CD8-positive, alpha-beta memory T cell (primary cell): ENCODE results near the gene NFKBIL1. TPM values are rescaled to one million over a fixed set of nuclear protein-coding genes. Genes with fewer than 3 reads are reported as not detected.
"Not testable (repeated sequence)": the region's sequence is repeated elsewhere in the genome, so short reads cannot be mapped to it uniquely, and the experiment has no call there.

Experiments used
- CTCF ChIA-PET: fragments of 350-600 bp; sonication (Branson Sonifier 250); formaldehyde crosslinking; loops from one replicate; lab custom pipeline; 2021; ENCODE audit warnings: antibody characterized with exemption; lab: Charles Lee
- POLR2A ChIA-PET: fragments of 350-600 bp; sonication (Branson Sonifier 250); formaldehyde crosslinking; loops from one replicate; lab custom pipeline; 2021; ENCODE audit warnings: antibody characterized with exemption; lab: Charles Lee
- DNase-seq, 5 donors: peaks; one replicate each; pipeline versions ENCODE4 v3.0.0 to v3.0.0-alpha.2; 2020 to 2022; ENCODE audit warnings: mixed read lengths in 1 of 5
- H3K27ac ChIP-seq: one replicate; pipeline ENCODE4 v1.7.0; 2013; ENCODE audit warnings: low read depth, mild to moderate bottlenecking, low read length, moderate library complexity
- H3K27me3 ChIP-seq: 2 replicates; pipeline ENCODE4 v1.7.0; 2013; ENCODE audit warnings: low read length, mild to moderate bottlenecking; ENCODE audit not compliant: insufficient read depth, poor library complexity, severe bottlenecking
- H3K36me3 ChIP-seq: 2 replicates; pipeline ENCODE4 v1.7.0; 2013; ENCODE audit warnings: mild to moderate bottlenecking, low read length, moderate library complexity; ENCODE audit not compliant: insufficient read depth
- H3K4me1 ChIP-seq: 2 replicates; pipeline ENCODE4 v1.7.0; 2013; ENCODE audit warnings: mild to moderate bottlenecking, low read length, moderate library complexity; ENCODE audit not compliant: insufficient read depth
- H3K4me3 ChIP-seq: 2 replicates; pipeline ENCODE4 v1.7.0; 2013; ENCODE audit warnings: mild to moderate bottlenecking, low read length
- H3K9me3 ChIP-seq: 2 replicates; pipeline ENCODE4 v1.7.0; 2013; ENCODE audit warnings: mild to moderate bottlenecking, low read length
- H3K27ac Mint-ChIP-seq, 8 donors: one replicate each; pipeline ENCODE4 v1.8.0; 2020 to 2021; ENCODE audit warnings: mixed read lengths in 8 of 8, mild to moderate bottlenecking in 6 of 8, inconsistent platforms in 3 of 8, moderate library complexity in 3 of 8
- H3K27me3 Mint-ChIP-seq, 2 donors: one replicate each; pipeline ENCODE4 v1.8.0; 2020 to 2021; ENCODE audit warnings: mixed read lengths in 2 of 2, mild to moderate bottlenecking in 1 of 2, moderate library complexity in 1 of 2
- H3K36me3 Mint-ChIP-seq, 3 donors: one replicate each; pipeline ENCODE4 v1.8.0; 2020 to 2021; ENCODE audit warnings: mixed read lengths in 3 of 3, inconsistent platforms in 1 of 3, mild to moderate bottlenecking in 1 of 3
- H3K4me1 Mint-ChIP-seq, 3 donors: one replicate each; pipeline ENCODE4 v1.8.0; 2020 to 2021; ENCODE audit warnings: mixed read lengths in 3 of 3, inconsistent platforms in 1 of 3, mild to moderate bottlenecking in 1 of 3
- H3K4me3 Mint-ChIP-seq, 7 donors: one replicate each; pipeline ENCODE4 v1.8.0; 2020 to 2021; ENCODE audit warnings: mixed read lengths in 7 of 7, mild to moderate bottlenecking in 6 of 7, moderate library complexity in 4 of 7, inconsistent platforms in 2 of 7
- H3K9me3 Mint-ChIP-seq, 5 donors: one replicate each; pipeline ENCODE4 v1.8.0; 2020 to 2022; ENCODE audit warnings: mixed read lengths in 5 of 5, mild to moderate bottlenecking in 3 of 5, moderate library complexity in 2 of 5, inconsistent platforms in 1 of 5
- polyA plus RNA-seq: library from polyadenylated mRNA; unstranded; fragments of 300-500 nt; fragmentation: Illumina TruSeq; gene quantifications from one replicate; pipeline ENCODE4 v1.2.3, GENCODE V29; 2021
- total RNA-seq, 2 experiments: library from RNA; stranded (reverse); gene quantifications; one replicate each; pipeline ENCODE4 v1.2.3, GENCODE V29; 2021

Gene NFKBIL1, protein sequence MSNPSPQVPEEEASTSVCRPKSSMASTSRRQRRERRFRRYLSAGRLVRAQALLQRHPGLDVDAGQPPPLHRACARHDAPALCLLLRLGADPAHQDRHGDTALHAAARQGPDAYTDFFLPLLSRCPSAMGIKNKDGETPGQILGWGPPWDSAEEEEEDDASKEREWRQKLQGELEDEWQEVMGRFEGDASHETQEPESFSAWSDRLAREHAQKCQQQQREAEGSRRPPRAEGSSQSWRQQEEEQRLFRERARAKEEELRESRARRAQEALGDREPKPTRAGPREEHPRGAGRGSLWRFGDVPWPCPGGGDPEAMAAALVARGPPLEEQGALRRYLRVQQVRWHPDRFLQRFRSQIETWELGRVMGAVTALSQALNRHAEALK
- total RNA-seq: 10 to 100 TPM; 13.5 to 13.8 TPM
- polyA plus RNA-seq: 6.9 TPM

DNA sequence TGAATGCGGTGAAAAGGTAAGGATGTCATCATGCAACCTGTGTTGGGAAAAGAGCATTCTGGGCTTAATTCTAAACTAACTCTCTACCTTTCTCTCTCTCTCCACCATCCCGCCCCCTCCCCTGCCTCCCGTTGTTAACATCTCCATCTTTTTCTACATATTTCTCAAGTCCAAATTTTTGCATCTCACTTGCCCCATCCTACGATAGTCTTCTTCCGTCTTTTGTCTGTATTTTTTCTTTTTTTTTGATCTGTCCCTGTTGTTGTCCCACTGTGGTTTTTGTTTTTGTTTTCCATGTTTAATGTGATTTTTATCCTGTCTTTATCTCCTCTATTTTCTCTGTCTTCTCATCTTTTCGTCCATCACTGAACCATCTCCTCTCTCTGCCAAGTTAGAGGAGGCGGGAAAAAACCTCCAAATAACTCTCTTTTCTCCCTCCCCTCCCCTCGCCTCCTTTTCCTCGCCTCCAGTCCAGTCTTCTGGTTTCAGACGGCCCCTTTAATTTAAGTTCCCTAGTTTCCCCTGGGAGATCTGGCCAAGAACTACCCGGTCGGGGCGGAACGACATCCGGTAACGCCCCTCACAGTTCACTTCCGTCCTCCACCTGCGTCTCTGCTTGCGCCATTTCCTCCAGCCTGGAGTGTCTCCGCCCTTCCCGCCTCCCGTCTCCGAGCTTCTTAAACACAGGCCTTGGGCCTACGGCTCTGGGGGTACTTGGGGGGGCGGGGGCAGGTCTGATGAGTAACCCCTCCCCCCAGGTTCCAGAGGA, at the start of gene NFKBIL1:
TSS of gene NFKBIL1 (plus strand) at position 651 of the 769 bp plus-strand sequence. CDS start at position 738, 87 bp downstream.
- ChIA-PET POLR2A (interaction anchor here (0.5 to 2.2 kb wide), 6 partner anchors 25 to 183 kb away, joined by 3 to 9 read pairs (median 4); partner anchors contain the start of genes LTA, MICB and NCR3), CTCF (interaction anchor here (0.7 to 32.2 kb wide), 8 partner anchors 10 to 524 kb away, joined by 3 to 576 read pairs (median 3); partner anchors contain the start of genes BAG6, LST1, LTB and NCR3)
- Histone ChIP-seq H3K4me3 (peak within 1 kb of the TSS; percentile 67), H3K4me1 (peaks cover 30% of the 10 kb centered on the region), H3K9me3 (no peaks in the 10 kb centered on the region), H3K27me3 (no peaks in the 10 kb centered on the region), H3K27ac (peak within 1 kb of the TSS; percentile 71), H3K36me3 (no peaks in the 10 kb centered on the region)
- peak; percentile 84 to 92 (median 87) for DNase-seq
- peaks cover 0 to 7% (median 0%) of the 10 kb centered on the region in 3 donors for H3K36me3 Mint-ChIP-seq
- H3K4me3 Mint-ChIP-seq: peak within 1 kb of the TSS; percentile 74 to 93 (median 91)
- peaks cover 38 to 50% (median 49%) of the 10 kb centered on the region in 3 donors for H3K4me1 Mint-ChIP-seq
- peak within 1 kb of the TSS; percentile 83 to 99 (median 96) for H3K27ac Mint-ChIP-seq
- no peaks in the 10 kb centered on the region for H3K9me3 Mint-ChIP-seq
- H3K27me3 Mint-ChIP-seq: no peaks in the 10 kb centered on the region

- Histone ChIP-seq H3K27me3 (no peaks in the 10 kb centered on the region), H3K36me3 (no peaks in the 10 kb centered on the region), H3K4me3 (peak overlapping the region; percentile 28), H3K9me3 (no peaks in the 10 kb centered on the region), H3K4me1 (peaks cover 20% of the 10 kb centered on the region), H3K27ac (no peak overlapping the region)
- Mint-ChIP-seq H3K9me3 (peaks cover 0 to 2% (median 0%) of the 10 kb centered on the region in 5 donors), H3K27me3 (no peaks in the 10 kb centered on the region), H3K27ac (peak overlapping the region; percentile 23 to 89 (median 75)), H3K36me3 (peaks cover 0 to 10% (median 0%) of the 10 kb centered on the region in 3 donors), H3K4me1 (peaks cover 65 to 86% (median 82%) of the 10 kb centered on the region in 3 donors), H3K4me3 (peak overlapping the region; percentile 85 to 96 (median 91))
- POLR2A ChIA-PET: interaction anchor here (0.6 to 2.9 kb wide), 3 partner anchors 40 to 50 kb away, joined by 4 to 18 read pairs (median 8); partner anchors contain the start of gene DDX39B
- CTCF ChIA-PET: no interaction called here
- no peak for DNase-seq
Measured at GRCh38 chr6:31498748-31499147, 48.7 kb upstream of the NFKBIL1 start.

GRCh38 chr6:31499648-31500047, 47.8 kb upstream of the NFKBIL1 start:
- peak overlapping the region in 6 of 7 donors; percentile 71 to 94 (median 90) for H3K4me3 Mint-ChIP-seq
- peak overlapping the region in 3 of 8 donors; percentile 8 to 47 (median 46) for H3K27ac Mint-ChIP-seq
- H3K27ac ChIP-seq, DNase-seq, CTCF ChIA-PET, H3K27me3 Mint-ChIP-seq, H3K36me3 ChIP-seq, H3K4me3 ChIP-seq, H3K27me3 ChIP-seq, H3K36me3 Mint-ChIP-seq, H3K9me3 ChIP-seq, H3K9me3 Mint-ChIP-seq: not testable (repeated sequence)
- peaks cover 64 to 91% (median 86%) of the 10 kb centered on the region in 3 donors for H3K4me1 Mint-ChIP-seq
- POLR2A ChIA-PET: interaction anchor here (0.6 kb wide), 1 partner anchor 12 kb away, joined by 4 read pairs; no protein-coding TSS in a partner anchor
- peaks cover 19% of the 10 kb centered on the region for H3K4me1 ChIP-seq

DNA sequence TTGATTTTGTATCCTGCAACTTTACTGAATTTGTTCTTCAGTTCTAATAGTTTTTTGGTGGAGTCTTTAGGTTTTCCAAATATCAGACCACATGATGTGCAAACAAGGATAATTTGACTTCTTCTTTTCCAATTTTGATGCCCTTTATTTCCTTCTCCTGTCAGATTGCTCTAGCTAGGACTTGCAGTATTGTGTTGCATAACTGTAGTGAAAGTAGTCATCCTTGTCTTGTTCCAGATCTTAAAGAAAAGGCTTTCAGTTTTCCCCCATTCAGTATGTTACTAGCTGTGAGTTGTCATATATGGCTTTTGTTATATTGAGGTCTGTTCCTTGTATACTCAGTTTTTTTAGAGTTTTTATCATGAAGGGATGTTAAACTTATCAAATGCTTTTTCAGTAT, 44.8 kb upstream of the NFKBIL1 start:
- H3K9me3 Mint-ChIP-seq: peaks cover 0 to 2% (median 0%) of the 10 kb centered on the region in 5 donors
- H3K27ac ChIP-seq: no peak overlapping the region
- ChIA-PET CTCF (interaction anchor here (1.3 kb wide), 1 partner anchor 8 kb away, joined by 3 read pairs; no protein-coding TSS in a partner anchor), POLR2A (no interaction called here)
- no peaks in the 10 kb centered on the region for H3K9me3 ChIP-seq
- DNase-seq: no peak
- H3K27me3 ChIP-seq: no peaks in the 10 kb centered on the region
- H3K27me3 Mint-ChIP-seq: no peaks in the 10 kb centered on the region
- peaks cover 25% of the 10 kb centered on the region for H3K36me3 ChIP-seq
- H3K4me1 Mint-ChIP-seq: peaks cover 46 to 72% (median 68%) of the 10 kb centered on the region in 3 donors
- peaks cover 2 to 33% (median 8%) of the 10 kb centered on the region in 3 donors for H3K36me3 Mint-ChIP-seq
- peaks cover 9% of the 10 kb centered on the region for H3K4me1 ChIP-seq
- peak overlapping the region in 7 of 8 donors; percentile 13 to 88 (median 42) for H3K27ac Mint-ChIP-seq
- no peak overlapping the region for H3K4me3 ChIP-seq
- H3K4me3 Mint-ChIP-seq: peak overlapping the region in 1 of 7 donors; percentile 68

DNA sequence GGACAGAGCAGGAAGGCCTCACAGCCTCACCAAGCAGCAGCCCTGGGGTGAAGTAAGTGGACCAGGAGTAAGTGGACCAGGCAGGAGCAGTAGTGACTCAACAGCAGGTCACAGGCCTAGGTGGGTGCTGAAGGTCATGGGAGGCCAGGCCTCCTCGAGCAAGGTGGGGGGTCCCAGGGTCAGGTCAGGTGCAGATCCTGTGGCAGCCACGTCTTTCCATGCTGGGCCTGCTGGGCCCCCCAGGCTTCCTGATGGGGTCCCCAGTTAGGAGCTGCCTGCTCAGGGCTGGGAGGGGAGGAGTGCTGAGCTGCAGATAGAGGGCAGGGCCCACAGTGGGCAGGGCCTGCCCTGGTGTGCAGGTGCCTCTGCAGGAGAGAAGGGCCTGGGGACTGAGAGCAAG, 38.4 kb upstream of the NFKBIL1 start:
- H3K27me3 Mint-ChIP-seq, DNase-seq, H3K9me3 ChIP-seq, H3K27ac ChIP-seq, CTCF ChIA-PET, H3K9me3 Mint-ChIP-seq, H3K4me1 ChIP-seq, POLR2A ChIA-PET, H3K4me3 ChIP-seq, H3K4me3 Mint-ChIP-seq, H3K27me3 ChIP-seq: not testable (repeated sequence)
- Mint-ChIP-seq H3K36me3 (peaks cover 6 to 67% (median 8%) of the 10 kb centered on the region in 3 donors), H3K27ac (peak overlapping the region in 3 of 8 donors; percentile 7 to 67 (median 47)), H3K4me1 (peaks cover 7 to 14% (median 13%) of the 10 kb centered on the region in 3 donors)
- peaks cover 32% of the 10 kb centered on the region for H3K36me3 ChIP-seq

DNA sequence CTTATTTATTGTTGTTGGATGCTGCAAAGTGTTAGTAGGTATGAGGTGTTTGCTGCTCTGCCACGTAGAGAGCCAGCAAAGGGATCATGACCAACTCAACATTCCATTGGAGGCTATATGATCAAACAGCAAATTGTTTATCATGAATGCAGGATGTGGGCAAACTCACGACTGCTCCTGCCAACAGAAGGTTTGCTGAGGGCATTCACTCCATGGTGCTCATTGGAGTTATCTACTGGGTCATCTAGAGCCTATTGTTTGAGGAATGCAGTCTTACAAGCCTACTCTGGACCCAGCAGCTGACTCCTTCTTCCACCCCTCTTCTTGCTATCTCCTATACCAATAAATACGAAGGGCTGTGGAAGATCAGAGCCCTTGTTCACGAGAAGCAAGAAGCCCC, 37.4 kb upstream of the NFKBIL1 start:
- H3K4me3 Mint-ChIP-seq: no peak overlapping the region
- Histone ChIP-seq H3K4me1 (no peaks in the 10 kb centered on the region), H3K27ac (no peak overlapping the region), H3K36me3 (peaks cover 32% of the 10 kb centered on the region), H3K9me3 (no peaks in the 10 kb centered on the region), H3K4me3 (no peak overlapping the region), H3K27me3 (no peaks in the 10 kb centered on the region)
- H3K9me3 Mint-ChIP-seq: no peaks in the 10 kb centered on the region
- ChIA-PET POLR2A (no interaction called here), CTCF (interaction anchor here (1.2 kb wide), 1 partner anchor 15 kb away, joined by 3 read pairs; no protein-coding TSS in a partner anchor)
- peaks cover 4 to 7% (median 7%) of the 10 kb centered on the region in 3 donors for H3K4me1 Mint-ChIP-seq
- peaks cover 0 to 2% of the 10 kb centered on the region in 2 donors for H3K27me3 Mint-ChIP-seq
- peak overlapping the region in 2 of 8 donors; percentile 3 to 29 for H3K27ac Mint-ChIP-seq
- peaks cover 6 to 64% (median 8%) of the 10 kb centered on the region in 3 donors for H3K36me3 Mint-ChIP-seq
- DNase-seq: no peak

DNA sequence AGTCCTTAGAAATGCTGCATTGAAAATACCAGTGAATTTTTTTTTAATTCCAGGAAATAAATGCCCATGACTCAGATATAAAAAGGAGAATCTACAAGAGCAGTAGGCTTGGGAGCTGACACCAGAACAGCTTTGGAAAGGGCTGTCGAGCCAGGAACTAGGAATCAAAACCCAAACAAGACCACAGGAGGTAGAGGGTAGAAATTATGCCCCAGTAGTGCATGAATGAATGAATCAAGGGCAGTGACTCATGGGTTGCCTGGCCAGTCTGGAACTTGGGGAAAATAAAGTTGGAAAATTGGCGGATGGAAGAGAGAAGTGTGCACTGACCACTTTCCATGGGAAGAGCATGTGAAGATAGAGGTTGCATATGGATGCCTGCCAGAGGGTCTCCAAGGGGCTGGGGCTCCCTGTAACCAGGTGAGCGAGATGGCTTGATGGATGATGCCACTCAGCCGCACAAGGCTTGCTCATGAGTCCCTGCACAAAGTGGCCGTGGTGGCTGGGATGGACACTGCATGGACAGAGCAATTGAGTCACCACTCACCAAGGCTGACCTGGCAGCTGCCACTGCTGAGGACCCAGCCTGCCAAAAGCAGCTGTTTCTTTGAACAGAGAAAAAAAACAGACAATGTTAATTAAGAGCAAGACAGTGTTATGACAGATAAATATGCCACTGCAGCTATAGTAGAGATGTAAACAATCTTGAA, 33.8 kb upstream of the NFKBIL1 start:
- Histone ChIP-seq H3K4me3 (no peak overlapping the region), H3K4me1 (no peaks in the 10 kb centered on the region), H3K9me3 (no peaks in the 10 kb centered on the region), H3K27me3 (no peaks in the 10 kb centered on the region), H3K36me3 (peaks cover 3% of the 10 kb centered on the region), H3K27ac (no peak overlapping the region)
- ChIA-PET CTCF (no interaction called here), POLR2A (interaction anchor here (0.9 kb wide), 1 partner anchor 19 kb away, joined by 3 read pairs; no protein-coding TSS in a partner anchor)
- Mint-ChIP-seq H3K27ac (no peak overlapping the region), H3K27me3 (peaks cover 2 to 8% of the 10 kb centered on the region in 2 donors), H3K9me3 (no peaks in the 10 kb centered on the region), H3K36me3 (peaks cover 0 to 29% (median 2%) of the 10 kb centered on the region in 3 donors), H3K4me1 (no peaks in the 10 kb centered on the region), H3K4me3 (no peak overlapping the region)
- no peak for DNase-seq
